Subcutaneous adipose tissue (tissue), 4 donors: ENCODE results near the gene MAP4K3. TPM values are rescaled to one million over a fixed set of nuclear protein-coding genes. Genes with fewer than 3 reads are reported as not detected.

ENCODE experiments used
- total RNA-seq, 4 donors: library from RNA; depleted of rRNA; stranded (reverse); fragments of >200 nt; gene quantifications; one replicate each; pipeline ENCODE4 v1.1.0, GENCODE V29; 2016
- TF ChIP-seq, protein P1 (sequence below): fragments of 450-650 bp; IDR thresholded peaks from one replicate; pipeline ENCODE4 v1.5.1; 2016; ENCODE audit warnings: low read depth, mild to moderate bottlenecking, control low read depth, antibody characterized with exemption, moderate library complexity

Gene MAP4K3
- total RNA-seq, 4 donors from 2014 or later = 57.8 to 90.6 (median 63.6) TPM

- TF ChIP-seq, protein P1, sequence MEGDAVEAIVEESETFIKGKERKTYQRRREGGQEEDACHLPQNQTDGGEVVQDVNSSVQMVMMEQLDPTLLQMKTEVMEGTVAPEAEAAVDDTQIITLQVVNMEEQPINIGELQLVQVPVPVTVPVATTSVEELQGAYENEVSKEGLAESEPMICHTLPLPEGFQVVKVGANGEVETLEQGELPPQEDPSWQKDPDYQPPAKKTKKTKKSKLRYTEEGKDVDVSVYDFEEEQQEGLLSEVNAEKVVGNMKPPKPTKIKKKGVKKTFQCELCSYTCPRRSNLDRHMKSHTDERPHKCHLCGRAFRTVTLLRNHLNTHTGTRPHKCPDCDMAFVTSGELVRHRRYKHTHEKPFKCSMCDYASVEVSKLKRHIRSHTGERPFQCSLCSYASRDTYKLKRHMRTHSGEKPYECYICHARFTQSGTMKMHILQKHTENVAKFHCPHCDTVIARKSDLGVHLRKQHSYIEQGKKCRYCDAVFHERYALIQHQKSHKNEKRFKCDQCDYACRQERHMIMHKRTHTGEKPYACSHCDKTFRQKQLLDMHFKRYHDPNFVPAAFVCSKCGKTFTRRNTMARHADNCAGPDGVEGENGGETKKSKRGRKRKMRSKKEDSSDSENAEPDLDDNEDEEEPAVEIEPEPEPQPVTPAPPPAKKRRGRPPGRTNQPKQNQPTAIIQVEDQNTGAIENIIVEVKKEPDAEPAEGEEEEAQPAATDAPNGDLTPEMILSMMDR = no peak
Observed at GRCh38 chr2:39379643-39380524, 57.2 kb downstream of the MAP4K3 start.

DNA sequence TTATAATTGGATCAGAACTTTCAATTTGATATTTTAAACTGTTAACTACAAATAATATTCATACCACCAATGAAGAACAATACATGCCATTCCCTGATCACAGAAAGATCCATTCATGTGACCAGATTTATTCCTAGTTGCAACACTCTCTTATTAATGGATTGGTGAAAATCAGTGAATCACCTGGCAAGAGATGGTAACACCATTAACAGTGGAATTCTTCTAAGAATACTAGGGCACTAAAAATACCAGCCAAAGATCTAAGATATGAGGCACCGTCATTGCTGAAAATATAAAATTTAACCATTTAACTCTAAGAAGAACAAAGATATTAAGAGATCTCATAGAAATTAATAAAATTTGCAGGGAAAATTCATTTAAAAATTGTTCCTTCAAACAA, 58.1 kb downstream of the MAP4K3 start:
- TF ChIP-seq, protein P1 = no peak

- TF ChIP-seq, protein P1 = no peak
Observed at GRCh38 chr2:39377226-39377939, 59.7 kb downstream of the MAP4K3 start.

DNA sequence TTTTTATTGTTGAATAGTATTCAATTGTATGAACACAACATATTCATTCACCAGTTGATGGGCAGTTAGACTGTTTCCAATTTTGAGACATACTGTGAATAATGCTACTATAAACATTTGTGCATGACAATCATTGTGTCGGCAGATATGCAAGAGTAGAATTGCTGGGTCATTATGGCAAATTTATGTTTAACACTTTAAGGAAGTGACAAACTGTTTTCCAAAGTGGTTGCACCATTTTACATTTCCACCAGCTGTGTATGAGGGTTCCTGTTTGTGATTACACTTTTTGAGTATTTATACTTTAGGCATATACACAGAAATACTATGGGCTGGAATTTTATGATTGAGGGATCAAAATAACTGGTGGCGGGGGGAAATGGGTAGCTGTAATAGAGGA, 61.2 kb downstream of the MAP4K3 start:
- TF ChIP-seq, protein P1 = no peak

- TF ChIP-seq, protein P1 = no peak
Observed at GRCh38 chr2:39373181-39373802, 63.8 kb downstream of the MAP4K3 start.

DNA sequence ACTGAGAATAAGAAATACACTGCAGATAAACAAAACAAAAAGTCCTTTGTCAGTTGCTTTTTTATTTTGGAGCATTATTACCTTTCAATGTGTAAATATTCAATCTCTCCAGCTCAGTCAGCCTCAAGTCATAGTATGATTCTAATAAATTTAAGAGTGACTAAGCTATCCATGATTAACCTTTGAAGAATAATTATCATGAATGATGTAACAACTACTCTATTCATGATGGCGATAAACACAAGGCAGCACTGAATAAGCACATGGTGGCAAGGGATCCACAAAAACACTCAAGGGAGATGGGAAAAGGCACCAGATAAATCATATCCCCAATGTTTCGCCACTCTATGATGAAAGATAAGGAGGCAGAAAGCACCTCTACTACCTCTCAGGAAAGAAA, 67.0 kb downstream of the MAP4K3 start:
- TF ChIP-seq, protein P1 = no peak

DNA sequence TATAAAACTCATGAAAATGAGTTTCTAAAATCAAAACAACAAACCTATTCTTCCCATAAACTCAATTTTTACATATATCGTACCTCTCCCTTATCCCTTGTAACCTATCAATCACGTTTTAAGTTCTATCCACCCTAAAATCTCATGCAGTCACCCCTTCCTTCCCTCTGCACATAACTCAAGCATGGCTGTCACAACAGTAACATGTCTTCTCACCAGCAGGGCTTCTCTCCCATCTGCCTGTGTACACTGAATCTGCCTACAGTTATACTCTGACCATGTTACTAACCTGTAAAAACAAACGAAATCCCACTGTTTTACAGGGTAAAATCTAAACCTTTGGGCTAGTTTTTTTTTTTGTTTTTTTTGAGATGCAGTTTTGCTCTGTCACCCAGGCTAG, 68.2 kb downstream of the MAP4K3 start:
- TF ChIP-seq, protein P1 = no peak
